H9 (cell line): Measurements from ENCODE around the gene TAGLN3. TPM values are rescaled to one million over a fixed set of nuclear protein-coding genes. Genes with fewer than 3 reads are reported as not detected.

Source experiments
- DNase-seq: peaks from one replicate; pipeline ENCODE4 v3.0.0-alpha.2; 2017
- H2AFZ ChIP-seq: one replicate; pipeline ENCODE4 v1.6.1; 2013; ENCODE audit warnings: mild to moderate bottlenecking, low read length, control low read depth, moderate library complexity
- H2AK5ac ChIP-seq: 2 replicates; pipeline ENCODE4 v1.6.1; 2013; ENCODE audit warnings: low read length, control low read depth, mixed read lengths; ENCODE audit not compliant: insufficient read length
- H2BK120ac ChIP-seq: one replicate; pipeline ENCODE4 v1.6.1; 2013; ENCODE audit warnings: low read depth, mild to moderate bottlenecking, low read length, control low read depth, inconsistent platforms; ENCODE audit not compliant: poor library complexity, severe bottlenecking
- H2BK12ac ChIP-seq: 2 replicates; pipeline ENCODE4 v1.6.1; 2013; ENCODE audit warnings: low read length, control low read depth, mixed read lengths, low read depth; ENCODE audit not compliant: insufficient read length
- H2BK15ac ChIP-seq: 2 replicates; pipeline ENCODE4 v1.6.1; 2013; ENCODE audit warnings: low read depth, low read length, control low read depth
- H2BK20ac ChIP-seq: one replicate; pipeline ENCODE4 v1.6.1; 2013; ENCODE audit warnings: low read depth, mild to moderate bottlenecking, low read length, control low read depth, inconsistent platforms; ENCODE audit not compliant: poor library complexity, severe bottlenecking
- H2BK5ac ChIP-seq: 2 replicates; pipeline ENCODE4 v1.6.1; 2013; ENCODE audit warnings: low read length, control low read depth, mixed read lengths; ENCODE audit not compliant: insufficient read length
- H3K14ac ChIP-seq: 2 replicates; pipeline ENCODE4 v1.6.1; 2013; ENCODE audit warnings: low read length, control low read depth; ENCODE audit not compliant: insufficient read depth
- H3K18ac ChIP-seq: 2 replicates; pipeline ENCODE4 v1.6.1; 2013; ENCODE audit warnings: low read depth, mild to moderate bottlenecking, mixed read lengths, low read length, control low read depth; ENCODE audit not compliant: insufficient read length
- H3K23ac ChIP-seq: 2 replicates; pipeline ENCODE4 v1.6.1; 2013; ENCODE audit warnings: low read length, control low read depth, mixed read lengths, low read depth; ENCODE audit not compliant: insufficient read length
- H3K23me2 ChIP-seq: 2 replicates; pipeline ENCODE4 v1.6.1; 2013; ENCODE audit warnings: low read depth, mild to moderate bottlenecking, mixed read lengths, low read length, control low read depth; ENCODE audit not compliant: insufficient read length, poor library complexity, severe bottlenecking
- H3K27ac ChIP-seq: 2 replicates; pipeline ENCODE4 v1.5.1; 2013; ENCODE audit warnings: low read length, control low read depth, mixed read lengths, low read depth; ENCODE audit not compliant: insufficient read length
- H3K27me3 ChIP-seq: 2 replicates; pipeline ENCODE4 v1.6.1; 2013; ENCODE audit warnings: low read length, control low read depth, inconsistent platforms; ENCODE audit not compliant: insufficient read depth
- H3K4ac ChIP-seq: 2 replicates; pipeline ENCODE4 v1.6.1; 2013; ENCODE audit warnings: low read depth, mild to moderate bottlenecking, control low read depth, inconsistent platforms, low read length, moderate library complexity
- H3K4me1 ChIP-seq: 2 replicates; pipeline ENCODE4 v1.6.1; 2013; ENCODE audit warnings: low read length, control low read depth, inconsistent platforms; ENCODE audit not compliant: insufficient read depth
- H3K4me2 ChIP-seq: 2 replicates; pipeline ENCODE4 v1.6.1; 2013; ENCODE audit warnings: low read length, control low read depth, mixed read lengths; ENCODE audit not compliant: insufficient read length, insufficient read depth
- H3K56ac ChIP-seq: 2 replicates; pipeline ENCODE4 v1.6.1; 2013; ENCODE audit warnings: low read depth, mild to moderate bottlenecking, mixed read lengths, low read length, control low read depth; ENCODE audit not compliant: insufficient read length
- H3K79me1 ChIP-seq: 2 replicates; pipeline ENCODE4 v1.6.1; 2013; ENCODE audit warnings: low read depth, mild to moderate bottlenecking, moderate library complexity, low read length, control low read depth, inconsistent platforms; ENCODE audit not compliant: insufficient read depth, poor library complexity, severe bottlenecking
- H3K79me2 ChIP-seq: 2 replicates; pipeline ENCODE4 v1.6.1; 2013; ENCODE audit warnings: low read length, control low read depth, inconsistent platforms; ENCODE audit not compliant: insufficient read depth
- H3K9ac ChIP-seq: 2 replicates; pipeline ENCODE4 v1.6.1; 2013; ENCODE audit warnings: low read length, control low read depth, mixed read lengths; ENCODE audit not compliant: insufficient read length; ENCODE audit errors: extremely low read depth
- H3K9me3 ChIP-seq: one replicate; pipeline ENCODE4 v1.6.1; 2013; ENCODE audit warnings: low read depth, low read length, inconsistent platforms; ENCODE audit not compliant: control insufficient read depth
- H3T11ph ChIP-seq: one replicate; pipeline ENCODE4 v1.6.1; 2013; ENCODE audit warnings: mild to moderate bottlenecking, low read length, control low read depth, inconsistent platforms
- H4K20me1 ChIP-seq: one replicate; pipeline ENCODE4 v1.6.1; 2013; ENCODE audit not compliant: control insufficient read depth, insufficient read length, insufficient read depth
- H4K5ac ChIP-seq: 2 replicates; pipeline ENCODE4 v1.6.1; 2013; ENCODE audit warnings: low read depth, mild to moderate bottlenecking, mixed read lengths, low read length, control low read depth; ENCODE audit not compliant: insufficient read length
- H4K8ac ChIP-seq: replicated peaks from 2 replicates; pipeline ENCODE4 v1.6.1; 2013; ENCODE audit warnings: low read length, control low read depth, mixed read lengths, low read depth; ENCODE audit not compliant: insufficient read length
- H4K91ac ChIP-seq: 2 replicates; pipeline ENCODE4 v1.6.1; 2013; ENCODE audit warnings: low read depth, mild to moderate bottlenecking, moderate library complexity, mixed read lengths, low read length, control low read depth; ENCODE audit not compliant: insufficient read length
- H3K27ac Mint-ChIP-seq, 3 experiments: 2 replicates in 2 of 3; 3 replicates in 1 of 3; pipeline ENCODE4 v1.8.0; 2020 to 2021; ENCODE audit warnings: mixed read lengths in 3 of 3, mild to moderate bottlenecking in 1 of 3, moderate library complexity in 1 of 3
- H3K27me3 Mint-ChIP-seq: 2 replicates; pipeline ENCODE4 v1.8.0; 2021; ENCODE audit warnings: low read depth, mild to moderate bottlenecking, moderate library complexity, mixed read lengths
- H3K36me3 Mint-ChIP-seq, 3 experiments: 2 replicates in 2 of 3; 3 replicates in 1 of 3; pipeline ENCODE4 v1.8.0; 2020 to 2021; ENCODE audit warnings: low read depth in 3 of 3, mixed read lengths in 3 of 3; ENCODE audit not compliant: insufficient read depth in 1 of 3
- H3K4me1 Mint-ChIP-seq, 2 experiments: 2 replicates each; pipeline ENCODE4 v1.8.0; 2020; ENCODE audit warnings: mixed read lengths in 2 of 2
- H3K4me3 Mint-ChIP-seq, 2 experiments: 2 replicates in 1 of 2; 3 replicates in 1 of 2; pipeline ENCODE4 v1.8.0; 2020 to 2021; ENCODE audit warnings: mild to moderate bottlenecking in 2 of 2, mixed read lengths in 2 of 2, moderate library complexity in 1 of 2
- H3K9me3 Mint-ChIP-seq, 2 experiments: 2 replicates in 1 of 2; 3 replicates in 1 of 2; pipeline ENCODE4 v1.8.0; 2020; ENCODE audit warnings: mild to moderate bottlenecking in 2 of 2, mixed read lengths in 2 of 2, moderate library complexity in 1 of 2
- total RNA-seq: library from RNA; stranded (reverse); gene quantifications from 2 replicates; pipeline ENCODE4 v1.2.1, GENCODE V29; 2021
- TF ChIP-seq, protein P1 (sequence below): fragments of 200-600 bp; sonication (generic); conservative IDR thresholded peaks from 3 replicates; pipeline ENCODE4 v1.8.0; 2021; ENCODE audit warnings: antibody characterized with exemption, mild to moderate bottlenecking

TAGLN3 gene
- total RNA-seq, 1 experiment from 2014 or later, result 6.4 TPM

DNA sequence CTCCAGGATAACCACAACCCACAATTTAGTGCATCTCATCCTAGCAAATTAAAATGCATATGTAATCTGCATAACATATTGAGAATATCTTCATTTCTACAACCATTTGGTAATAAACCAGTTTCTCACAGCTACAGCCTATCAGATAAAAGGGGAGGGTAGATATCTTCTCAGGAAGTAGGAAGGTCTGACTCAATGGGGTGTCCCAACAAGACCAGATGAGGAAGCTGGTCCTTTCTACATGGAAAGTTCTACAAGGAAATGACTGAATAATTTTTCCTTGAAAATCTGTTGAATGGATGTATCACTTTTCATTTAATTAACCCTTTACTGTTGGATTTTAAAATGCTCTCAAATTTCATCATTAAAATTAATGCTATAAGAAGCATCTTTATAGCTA is 18.4 kb downstream of the TAGLN3 start:
- no peaks in the 10 kb centered on the region for H3K4me1 ChIP-seq
- H4K20me1 ChIP-seq, result no peaks in the 10 kb centered on the region
- no peaks in the 10 kb centered on the region for H3K27me3 Mint-ChIP-seq
- no peak overlapping the region for H3K27ac ChIP-seq
- no peaks in the 10 kb centered on the region for H3K23me2 ChIP-seq
- no peak overlapping the region for H2AFZ ChIP-seq
- H4K5ac ChIP-seq, result no peak overlapping the region
- no peak overlapping the region for H2BK120ac ChIP-seq
- no peak overlapping the region for H3K9ac ChIP-seq
- H2BK20ac ChIP-seq, result no peak overlapping the region
- no peaks in the 10 kb centered on the region for H3K79me2 ChIP-seq
- H3K27me3 ChIP-seq, result no peaks in the 10 kb centered on the region
- no peak overlapping the region for H3K27ac Mint-ChIP-seq
- H4K91ac ChIP-seq, result no peak overlapping the region
- H2BK5ac ChIP-seq, result no peak overlapping the region
- H3T11ph ChIP-seq, result no peak overlapping the region
- H3K4ac ChIP-seq, result no peak overlapping the region
- H3K18ac ChIP-seq, result no peak overlapping the region
- no peak overlapping the region for H2AK5ac ChIP-seq
- H3K14ac ChIP-seq, result no peak overlapping the region
- no peak for DNase-seq
- TF ChIP-seq, protein P1, sequence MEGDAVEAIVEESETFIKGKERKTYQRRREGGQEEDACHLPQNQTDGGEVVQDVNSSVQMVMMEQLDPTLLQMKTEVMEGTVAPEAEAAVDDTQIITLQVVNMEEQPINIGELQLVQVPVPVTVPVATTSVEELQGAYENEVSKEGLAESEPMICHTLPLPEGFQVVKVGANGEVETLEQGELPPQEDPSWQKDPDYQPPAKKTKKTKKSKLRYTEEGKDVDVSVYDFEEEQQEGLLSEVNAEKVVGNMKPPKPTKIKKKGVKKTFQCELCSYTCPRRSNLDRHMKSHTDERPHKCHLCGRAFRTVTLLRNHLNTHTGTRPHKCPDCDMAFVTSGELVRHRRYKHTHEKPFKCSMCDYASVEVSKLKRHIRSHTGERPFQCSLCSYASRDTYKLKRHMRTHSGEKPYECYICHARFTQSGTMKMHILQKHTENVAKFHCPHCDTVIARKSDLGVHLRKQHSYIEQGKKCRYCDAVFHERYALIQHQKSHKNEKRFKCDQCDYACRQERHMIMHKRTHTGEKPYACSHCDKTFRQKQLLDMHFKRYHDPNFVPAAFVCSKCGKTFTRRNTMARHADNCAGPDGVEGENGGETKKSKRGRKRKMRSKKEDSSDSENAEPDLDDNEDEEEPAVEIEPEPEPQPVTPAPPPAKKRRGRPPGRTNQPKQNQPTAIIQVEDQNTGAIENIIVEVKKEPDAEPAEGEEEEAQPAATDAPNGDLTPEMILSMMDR, result no peak
- no peaks in the 10 kb centered on the region for H3K4me1 Mint-ChIP-seq
- H3K4me2 ChIP-seq, result no peak overlapping the region
- peaks cover 0 to 6% of the 10 kb centered on the region in 2 experiments; a peak in 1 of 5 replicates for H3K9me3 Mint-ChIP-seq
- H4K8ac ChIP-seq, result no peak overlapping the region
- H3K4me3 Mint-ChIP-seq, result no peak overlapping the region
- no peak overlapping the region for H2BK12ac ChIP-seq
- no peak overlapping the region for H3K23ac ChIP-seq
- H2BK15ac ChIP-seq, result no peak overlapping the region
- no peak overlapping the region for H3K56ac ChIP-seq
- H3K36me3 Mint-ChIP-seq, result peaks cover 0 to 2% (median 0%) of the 10 kb centered on the region in 3 experiments; a peak in 1 of 7 replicates
- H3K79me1 ChIP-seq, result no peaks in the 10 kb centered on the region
- H3K9me3 ChIP-seq, result no peaks in the 10 kb centered on the region
